ENCODE measurements around the gene NXPH4. TPM values are rescaled to one million over a fixed set of nuclear protein-coding genes. Genes with fewer than 3 reads are reported as not detected.

NXPH4 gene
- polyA plus RNA-seq, 1 donor from 2014 or later = 0.53 TPM

DNA sequence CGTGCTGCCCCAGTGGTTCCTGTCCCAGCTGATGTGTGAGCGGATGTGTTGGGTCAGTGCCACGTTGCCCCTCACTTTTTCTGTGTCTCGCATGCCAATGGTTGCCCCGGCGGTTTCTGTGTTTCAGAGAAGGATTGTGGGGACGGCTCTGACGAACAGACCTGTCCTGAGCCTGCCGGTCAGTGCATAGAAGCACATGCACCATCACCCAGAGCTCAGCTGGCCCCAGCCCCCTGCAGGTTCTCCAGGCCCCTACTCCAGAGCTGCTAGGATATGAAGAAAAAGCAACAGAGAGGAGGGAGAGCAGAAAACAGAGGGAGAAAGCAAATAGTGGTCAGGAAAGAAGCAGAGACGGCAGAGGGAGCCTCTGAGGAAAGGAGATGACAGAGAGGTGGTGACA lies 48.5 kb upstream of the NXPH4 start:
- no peak overlapping the region for H3K4me2 ChIP-seq (ENCODE audit: low read length)
- no peaks in the 10 kb centered on the region for H3K79me2 ChIP-seq (replicated peaks; ENCODE audit: insufficient read depth, low read length)
- TF ChIP-seq EP300 (conservative IDR thresholded peaks at IDR 0.05; ENCODE audit: poor library complexity, severe bottlenecking) = no peak
- TF ChIP-seq POLR2AphosphoS5 (IDR thresholded peaks at IDR 0.05) = no peak
- TF ChIP-seq MXI1 (conservative IDR thresholded peaks at IDR 0.05; ENCODE audit: poor library complexity, severe bottlenecking) = no peak
- TF ChIP-seq, protein P1, sequence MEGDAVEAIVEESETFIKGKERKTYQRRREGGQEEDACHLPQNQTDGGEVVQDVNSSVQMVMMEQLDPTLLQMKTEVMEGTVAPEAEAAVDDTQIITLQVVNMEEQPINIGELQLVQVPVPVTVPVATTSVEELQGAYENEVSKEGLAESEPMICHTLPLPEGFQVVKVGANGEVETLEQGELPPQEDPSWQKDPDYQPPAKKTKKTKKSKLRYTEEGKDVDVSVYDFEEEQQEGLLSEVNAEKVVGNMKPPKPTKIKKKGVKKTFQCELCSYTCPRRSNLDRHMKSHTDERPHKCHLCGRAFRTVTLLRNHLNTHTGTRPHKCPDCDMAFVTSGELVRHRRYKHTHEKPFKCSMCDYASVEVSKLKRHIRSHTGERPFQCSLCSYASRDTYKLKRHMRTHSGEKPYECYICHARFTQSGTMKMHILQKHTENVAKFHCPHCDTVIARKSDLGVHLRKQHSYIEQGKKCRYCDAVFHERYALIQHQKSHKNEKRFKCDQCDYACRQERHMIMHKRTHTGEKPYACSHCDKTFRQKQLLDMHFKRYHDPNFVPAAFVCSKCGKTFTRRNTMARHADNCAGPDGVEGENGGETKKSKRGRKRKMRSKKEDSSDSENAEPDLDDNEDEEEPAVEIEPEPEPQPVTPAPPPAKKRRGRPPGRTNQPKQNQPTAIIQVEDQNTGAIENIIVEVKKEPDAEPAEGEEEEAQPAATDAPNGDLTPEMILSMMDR (IDR thresholded peaks at IDR 0.05; ENCODE audit: poor library complexity, severe bottlenecking) = no peak
- TF ChIP-seq EZH2 (IDR thresholded peaks at IDR 0.05; ENCODE audit: borderline replicate concordance, insufficient read depth, low read length, poor library complexity, severe bottlenecking) = no peak
- TF ChIP-seq, protein P2, sequence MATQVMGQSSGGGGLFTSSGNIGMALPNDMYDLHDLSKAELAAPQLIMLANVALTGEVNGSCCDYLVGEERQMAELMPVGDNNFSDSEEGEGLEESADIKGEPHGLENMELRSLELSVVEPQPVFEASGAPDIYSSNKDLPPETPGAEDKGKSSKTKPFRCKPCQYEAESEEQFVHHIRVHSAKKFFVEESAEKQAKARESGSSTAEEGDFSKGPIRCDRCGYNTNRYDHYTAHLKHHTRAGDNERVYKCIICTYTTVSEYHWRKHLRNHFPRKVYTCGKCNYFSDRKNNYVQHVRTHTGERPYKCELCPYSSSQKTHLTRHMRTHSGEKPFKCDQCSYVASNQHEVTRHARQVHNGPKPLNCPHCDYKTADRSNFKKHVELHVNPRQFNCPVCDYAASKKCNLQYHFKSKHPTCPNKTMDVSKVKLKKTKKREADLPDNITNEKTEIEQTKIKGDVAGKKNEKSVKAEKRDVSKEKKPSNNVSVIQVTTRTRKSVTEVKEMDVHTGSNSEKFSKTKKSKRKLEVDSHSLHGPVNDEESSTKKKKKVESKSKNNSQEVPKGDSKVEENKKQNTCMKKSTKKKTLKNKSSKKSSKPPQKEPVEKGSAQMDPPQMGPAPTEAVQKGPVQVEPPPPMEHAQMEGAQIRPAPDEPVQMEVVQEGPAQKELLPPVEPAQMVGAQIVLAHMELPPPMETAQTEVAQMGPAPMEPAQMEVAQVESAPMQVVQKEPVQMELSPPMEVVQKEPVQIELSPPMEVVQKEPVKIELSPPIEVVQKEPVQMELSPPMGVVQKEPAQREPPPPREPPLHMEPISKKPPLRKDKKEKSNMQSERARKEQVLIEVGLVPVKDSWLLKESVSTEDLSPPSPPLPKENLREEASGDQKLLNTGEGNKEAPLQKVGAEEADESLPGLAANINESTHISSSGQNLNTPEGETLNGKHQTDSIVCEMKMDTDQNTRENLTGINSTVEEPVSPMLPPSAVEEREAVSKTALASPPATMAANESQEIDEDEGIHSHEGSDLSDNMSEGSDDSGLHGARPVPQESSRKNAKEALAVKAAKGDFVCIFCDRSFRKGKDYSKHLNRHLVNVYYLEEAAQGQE (IDR thresholded peaks at IDR 0.05; ENCODE audit: borderline replicate concordance) = no peak
- no peak for TF ChIP-seq SMC3 (conservative IDR thresholded peaks at IDR 0.05; ENCODE audit: poor library complexity)
- TF ChIP-seq RAD21 (conservative IDR thresholded peaks at IDR 0.05) = no peak
- TF ChIP-seq TAF1 (IDR thresholded peaks at IDR 0.05; ENCODE audit: low read depth) = no peak
- H3F3A ChIP-seq (ENCODE audit: insufficient read depth, low read length, poor library complexity, severe bottlenecking) = no peaks in the 10 kb centered on the region
- no peak overlapping the region for H3K4me3 ChIP-seq (ENCODE audit: low read length)
- peaks cover 7% of the 10 kb centered on the region for H3K36me3 ChIP-seq (ENCODE audit: insufficient read depth, low read length)
- no peak overlapping the region for H3K27ac ChIP-seq (ENCODE audit: low read length)
- no peaks in the 10 kb centered on the region for H4K20me1 ChIP-seq (ENCODE audit: insufficient read depth)
- no peaks in the 10 kb centered on the region for H3K9me2 ChIP-seq (ENCODE audit: insufficient read depth, low read length)
- no peaks in the 10 kb centered on the region for H3K9me3 ChIP-seq (ENCODE audit: low read length)
- no peaks in the 10 kb centered on the region for H3K27me3 ChIP-seq (ENCODE audit: insufficient read depth, low read depth, low read length)
- H2AFZ ChIP-seq (ENCODE audit: low read depth, low read length) = no peak overlapping the region
- H3K9ac ChIP-seq (ENCODE audit: low read length) = no peak overlapping the region

DNA sequence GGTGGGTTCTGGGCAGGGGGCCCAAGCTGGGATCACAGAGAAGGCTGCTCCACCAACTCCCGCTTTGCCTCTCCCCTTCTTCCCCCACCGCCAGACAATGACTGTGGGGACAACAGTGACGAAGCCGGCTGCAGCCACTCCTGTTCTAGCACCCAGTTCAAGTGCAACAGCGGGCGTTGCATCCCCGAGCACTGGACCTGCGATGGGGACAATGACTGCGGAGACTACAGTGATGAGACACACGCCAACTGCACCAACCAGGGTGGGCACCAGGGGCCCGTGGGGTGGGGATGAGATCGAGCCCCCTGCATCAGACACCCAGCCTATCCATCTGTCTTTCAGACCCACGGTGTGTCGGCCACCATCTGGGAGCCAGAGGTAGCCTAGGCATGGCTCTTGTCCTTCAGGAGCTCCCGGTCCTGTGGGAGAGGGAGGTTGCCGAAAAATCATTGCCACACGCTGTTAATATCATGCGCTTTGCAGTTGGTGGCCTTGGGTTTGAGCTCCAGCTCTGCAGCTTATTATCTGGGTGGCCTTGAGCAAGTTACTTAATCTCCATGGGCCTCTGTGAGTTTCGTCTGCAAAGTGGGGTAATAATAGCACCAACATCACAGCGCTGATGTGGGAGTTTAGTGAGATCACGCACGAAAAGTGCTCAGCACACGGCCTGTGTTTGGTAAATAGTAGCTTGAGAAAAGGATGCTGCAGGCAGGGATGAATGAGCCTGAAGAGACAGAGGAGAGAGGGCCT lies 47.4 kb upstream of the NXPH4 start:
- Histone ChIP-seq H3K36me3 (ENCODE audit: insufficient read depth, low read length) (peaks cover 7% of the 10 kb centered on the region), H2AFZ (ENCODE audit: low read depth, low read length) (no peak overlapping the region), H3K27me3 (ENCODE audit: insufficient read depth, low read depth, low read length) (no peaks in the 10 kb centered on the region), H3K9ac (ENCODE audit: low read length) (no peak overlapping the region), H3K9me2 (ENCODE audit: insufficient read depth, low read length) (no peaks in the 10 kb centered on the region), H3K9me3 (ENCODE audit: low read length) (no peaks in the 10 kb centered on the region), H3K4me2 (ENCODE audit: low read length) (no peak overlapping the region), H3K79me2 (replicated peaks; ENCODE audit: insufficient read depth, low read length) (no peaks in the 10 kb centered on the region), H3K4me3 (ENCODE audit: low read length) (no peak overlapping the region), H3K27ac (ENCODE audit: low read length) (no peak overlapping the region), H4K20me1 (ENCODE audit: insufficient read depth) (no peaks in the 10 kb centered on the region), H3F3A (ENCODE audit: insufficient read depth, low read length, poor library complexity, severe bottlenecking) (no peaks in the 10 kb centered on the region)
- no peak for TF ChIP-seq EP300 (conservative IDR thresholded peaks at IDR 0.05; ENCODE audit: poor library complexity, severe bottlenecking)
- no peak for TF ChIP-seq TAF1 (IDR thresholded peaks at IDR 0.05; ENCODE audit: low read depth)
- no peak for TF ChIP-seq MXI1 (conservative IDR thresholded peaks at IDR 0.05; ENCODE audit: poor library complexity, severe bottlenecking)
- TF ChIP-seq EZH2 (IDR thresholded peaks at IDR 0.05; ENCODE audit: borderline replicate concordance, insufficient read depth, low read length, poor library complexity, severe bottlenecking) = no peak
- TF ChIP-seq, protein P1 (IDR thresholded peaks at IDR 0.05; ENCODE audit: poor library complexity, severe bottlenecking) = no peak
- TF ChIP-seq, protein P2 (IDR thresholded peaks at IDR 0.05; ENCODE audit: borderline replicate concordance) = no peak
- TF ChIP-seq POLR2AphosphoS5 (IDR thresholded peaks at IDR 0.05) = no peak

Measured in neural cell (in vitro differentiated cells).